GM12878 (cell line): ENCODE measurements around the gene NTN1. TPM values are rescaled to one million over a fixed set of nuclear protein-coding genes. Genes with fewer than 3 reads are reported as not detected.

ENCODE experiments used
- ATAC-seq: fragments of 200-7000 bp; cut with Tn5 transposase; 3 replicates; pipeline ENCODE4 v1.9.1; 2020; ENCODE audit warnings: mild to moderate bottlenecking, moderate library complexity
- BruUV-seq: library from RNA; stranded (reverse); fragments of 400-500 nt; replicated peaks from 2 replicates; lab custom pipeline; 2021; lab: Mats Ljungman, UMichigan
- CTCF ChIA-PET: fragments of 300-600 bp; sonication (Branson Sonifier 250); formaldehyde crosslinking; extraction: SDS; loops from one replicate; lab custom pipeline; 2021; ENCODE audit warnings: inconsistent platforms; lab: Yijun Ruan, JAX
- POLR2A ChIA-PET: fragments of 350-600 bp; formaldehyde crosslinking; extraction: SDS; loops from one replicate; lab custom pipeline; 2021; ENCODE audit warnings: inconsistent platforms; lab: Charles Lee
- RAD21 ChIA-PET: fragments of 300-600 bp; sonication (Branson Sonifier 250); formaldehyde crosslinking; loops from one replicate; lab custom pipeline; 2023; ENCODE audit warnings: antibody characterized with exemption; ENCODE audit not compliant: unreplicated experiment; lab: Charles Lee
- SMC1A ChIA-PET: fragments of 300-600 bp; sonication (Branson Sonifier 250); formaldehyde crosslinking; loops from one replicate; lab custom pipeline; 2023; ENCODE audit not compliant: unreplicated experiment, uncharacterized antibody; lab: Charles Lee
- DNase-seq: peaks from one replicate; pipeline ENCODE4 v3.0.0-alpha.2; 2011; ENCODE audit warnings: low read depth, low spot score
- FAIRE-seq: peaks from 3 replicates; lab custom pipeline; 2011; peaks lifted over from hg19 to GRCh38; lab: Jason Lieb, UNC
- H2AFZ ChIP-seq: 2 replicates; pipeline ENCODE4 v1.6.0; 2011; ENCODE audit warnings: low read depth, low read length, control low read depth; ENCODE audit not compliant: control insufficient read depth
- H3K27ac ChIP-seq: 2 replicates; pipeline ENCODE4 v1.5.1; 2011; ENCODE audit warnings: control low read depth; ENCODE audit not compliant: control insufficient read depth, insufficient read depth
- H3K27me3 ChIP-seq, 2 experiments: replicated peaks in 1 of 2; 2 replicates each; pipeline versions ENCODE4 v1.6.0 to v1.6.1; 2011; ENCODE audit warnings: low read length in 1 of 2; ENCODE audit not compliant: control insufficient read depth in 2 of 2, insufficient read depth in 2 of 2
- H3K36me3 ChIP-seq, 2 experiments: 2 replicates each; pipeline ENCODE4 v1.5.1; 2011; ENCODE audit warnings: low read length in 1 of 2; ENCODE audit not compliant: control insufficient read depth in 2 of 2, insufficient read depth in 2 of 2
- H3K4me1 ChIP-seq: 2 replicates; pipeline ENCODE4 v1.6.1; 2011; ENCODE audit warnings: mild to moderate bottlenecking, low read length, moderate library complexity, mixed read lengths; ENCODE audit not compliant: control insufficient read depth, insufficient read depth
- H3K4me2 ChIP-seq: 2 replicates; pipeline ENCODE4 v1.6.0; 2011; ENCODE audit warnings: control low read depth; ENCODE audit not compliant: control insufficient read depth, insufficient read depth
- H3K4me3 ChIP-seq: fragments of 200-600 bp; sonication (generic); 2 replicates; pipeline ENCODE4 v1.5.1; 2016
- H3K79me2 ChIP-seq: 2 replicates; pipeline ENCODE4 v1.6.0; 2011; ENCODE audit warnings: low read length; ENCODE audit not compliant: control insufficient read depth, insufficient read depth
- H3K9ac ChIP-seq: 2 replicates; pipeline ENCODE4 v1.8.0; 2011; ENCODE audit warnings: low read length, control low read depth, mixed read lengths; ENCODE audit not compliant: control insufficient read depth, insufficient read depth
- H3K9me3 ChIP-seq: replicated peaks from 3 replicates; pipeline ENCODE4 v1.5.1; 2011; ENCODE audit warnings: mild to moderate bottlenecking, low read length; ENCODE audit not compliant: control insufficient read depth, insufficient read depth
- H4K20me1 ChIP-seq: 2 replicates; pipeline ENCODE4 v1.6.0; 2011; ENCODE audit not compliant: control insufficient read depth, insufficient read depth
- FOS ChIP-seq: IDR thresholded peaks from 3 replicates; pipeline ENCODE4 v1.6.1; 2011; ENCODE audit warnings: borderline replicate concordance; ENCODE audit not compliant: insufficient read length; ENCODE audit errors: extremely low read depth
- NBN ChIP-seq: fragments of 450-650 bp; IDR thresholded peaks from 2 replicates; pipeline ENCODE4 v1.6.1; 2016
- POLR2AphosphoS2 ChIP-seq: IDR thresholded peaks from 2 replicates; pipeline ENCODE4 v1.6.1; 2011; ENCODE audit warnings: low read depth, mild to moderate bottlenecking, low read length, improper control_type of control experiment, moderate library complexity
- RELA ChIP-seq: fragments of 450-650 bp; IDR thresholded peaks from 2 replicates; pipeline ENCODE4 v1.8.0; 2014; ENCODE audit warnings: borderline replicate concordance; ENCODE audit not compliant: partially characterized antibody
- SIN3A ChIP-seq: IDR thresholded peaks from 2 replicates; pipeline ENCODE4 v1.6.1; 2012; ENCODE audit warnings: low read depth, low read length, improper control_type of control experiment
- SRF ChIP-seq, 2 experiments: IDR thresholded peaks; 2 replicates each; pipeline ENCODE4 v1.6.1; 2011; ENCODE audit warnings: low read depth in 2 of 2, low read length in 2 of 2, mild to moderate bottlenecking in 1 of 2, moderate library complexity in 1 of 2
- TBL1XR1 ChIP-seq: IDR thresholded peaks from 2 replicates; pipeline ENCODE4 v1.6.1; 2012; ENCODE audit warnings: low read depth, low read length, improper control_type of control experiment
- ZZZ3 ChIP-seq: IDR thresholded peaks from 2 replicates; pipeline ENCODE4 v1.6.1; 2011; ENCODE audit warnings: low read depth; ENCODE audit not compliant: control insufficient read depth, insufficient read length
- WGBS: methylation state at CpG from one replicate; pipeline ENCODE4 v1.1.6; 2016; ENCODE audit warnings: low lambda C conversion rate; ENCODE audit not compliant: insufficient replicate concordance, insufficient coverage; ENCODE audit errors: missing lambda C conversion rate; 5-methylcytosine and 5-hydroxymethylcytosine counted together
- in situ Hi-C: fragments of 300-500 bp; cut with MboI; formaldehyde crosslinking; loops from 9 replicates; pipeline ENCODE4 v1.14.3; 2018; ENCODE audit warnings: mixed read lengths
- intact Hi-C: fragments of 100-400 bp; cut with micrococcal nuclease; formaldehyde crosslinking; loops from one replicate; pipeline ENCODE4 v1.14.2; 2022; ENCODE audit not compliant: unreplicated experiment
- polyA plus RNA-seq, 11 experiments: library from polyadenylated mRNA; depleted of rRNA in 4 of 11; unstranded in 6 of 11; stranded (reverse) in 5 of 11; fragments of >200 nt; fragmentation: Nextera tagmentation in 4 of 11; fragmentation: Illumina TruSeq in 1 of 11; extraction: Ambion mirVana in 4 of 11; extraction: Trizol in 1 of 11; gene quantifications; 1 replicate in 1 of 11; 2 replicates in 10 of 11; pipeline versions ENCODE4 v1.2.1 to v1.2.3, GENCODE V29; 2011 to 2016; ENCODE audit warnings: inconsistent platforms in 2 of 11, missing spikeins in 2 of 11, low read depth in 1 of 11
- total RNA-seq, 4 experiments: library from RNA; depleted of rRNA in 3 of 4; stranded (reverse); fragments of >200 nt in 3 of 4; fragmentation: Illumina TruSeq in 1 of 4; extraction: Trizol in 1 of 4; gene quantifications; 2 replicates each; pipeline versions ENCODE4 v1.2.1 to v1.2.3, GENCODE V29; 2013 to 2021
- TF ChIP-seq, protein P1 (sequence below): fragments of 450-650 bp; IDR thresholded peaks from 2 replicates; pipeline ENCODE4 v1.6.1; 2018; ENCODE audit warnings: mild to moderate bottlenecking, low read depth, moderate library complexity; ENCODE audit not compliant: partially characterized antibody
- TF ChIP-seq, protein P2 (sequence below): fragments of 450-650 bp; IDR thresholded peaks from 2 replicates; pipeline ENCODE4 v1.6.1; 2016; ENCODE audit warnings: mild to moderate bottlenecking

NTN1 gene
- total and polyA plus RNA-seq, 10 of the 15 experiments (the other 5 are each of a cell fraction or from before 2014, with no cell fraction given) = 0.02 to 0.89 (median 0.35) TPM

DNA sequence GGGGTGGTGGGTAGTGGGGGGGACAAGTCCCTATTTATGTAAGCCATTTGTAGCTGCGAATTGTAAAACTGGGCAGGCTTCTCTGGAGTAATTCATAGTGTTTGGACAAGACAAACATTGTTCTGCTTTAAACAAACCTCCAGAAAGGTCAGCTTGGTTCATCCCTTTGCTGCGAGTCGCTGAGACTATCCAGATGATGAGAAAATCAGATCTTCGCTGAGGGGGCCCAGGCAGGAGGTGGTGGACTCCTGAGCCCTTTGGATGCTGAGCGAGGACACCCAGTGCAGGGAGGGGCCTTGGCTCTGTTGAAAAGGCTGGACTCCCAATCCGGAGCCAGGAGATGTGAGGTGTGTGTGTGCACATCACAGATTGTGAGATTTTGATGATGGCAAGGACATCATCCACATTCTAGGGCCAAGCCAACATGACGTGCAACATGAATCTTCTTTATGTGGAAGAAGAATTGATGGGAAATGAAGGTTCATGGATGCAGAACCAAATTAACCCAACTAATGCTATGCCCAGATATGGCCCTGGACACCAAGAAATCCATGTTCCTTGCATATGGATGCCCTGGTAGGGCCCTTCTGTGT, 15.0 kb upstream of the NTN1 start:
- POLR2A ChIA-PET = no interaction called here

More for the DNA sequence above, 15.0 kb upstream of the NTN1 start:
- Histone ChIP-seq H3K27ac (no peak overlapping the region), H3K27me3 (peaks cover 12 to 19% of the 10 kb centered on the region in 2 experiments), H3K79me2 (no peaks in the 10 kb centered on the region), H4K20me1 (no peaks in the 10 kb centered on the region), H3K9me3 (no peaks in the 10 kb centered on the region; the same call in 2 of the 3 replicates), H3K4me1 (peaks cover 6% of the 10 kb centered on the region; the same call in 1 of the 2 replicates), H3K4me2 (no peak overlapping the region), H2AFZ (no peak overlapping the region), H3K4me3 (no peak overlapping the region), H3K36me3 (no peaks in the 10 kb centered on the region), H3K9ac (no peak overlapping the region)
- no peak for TF ChIP-seq FOS
- TF ChIP-seq RELA = no peak
- TF ChIP-seq, protein P1, sequence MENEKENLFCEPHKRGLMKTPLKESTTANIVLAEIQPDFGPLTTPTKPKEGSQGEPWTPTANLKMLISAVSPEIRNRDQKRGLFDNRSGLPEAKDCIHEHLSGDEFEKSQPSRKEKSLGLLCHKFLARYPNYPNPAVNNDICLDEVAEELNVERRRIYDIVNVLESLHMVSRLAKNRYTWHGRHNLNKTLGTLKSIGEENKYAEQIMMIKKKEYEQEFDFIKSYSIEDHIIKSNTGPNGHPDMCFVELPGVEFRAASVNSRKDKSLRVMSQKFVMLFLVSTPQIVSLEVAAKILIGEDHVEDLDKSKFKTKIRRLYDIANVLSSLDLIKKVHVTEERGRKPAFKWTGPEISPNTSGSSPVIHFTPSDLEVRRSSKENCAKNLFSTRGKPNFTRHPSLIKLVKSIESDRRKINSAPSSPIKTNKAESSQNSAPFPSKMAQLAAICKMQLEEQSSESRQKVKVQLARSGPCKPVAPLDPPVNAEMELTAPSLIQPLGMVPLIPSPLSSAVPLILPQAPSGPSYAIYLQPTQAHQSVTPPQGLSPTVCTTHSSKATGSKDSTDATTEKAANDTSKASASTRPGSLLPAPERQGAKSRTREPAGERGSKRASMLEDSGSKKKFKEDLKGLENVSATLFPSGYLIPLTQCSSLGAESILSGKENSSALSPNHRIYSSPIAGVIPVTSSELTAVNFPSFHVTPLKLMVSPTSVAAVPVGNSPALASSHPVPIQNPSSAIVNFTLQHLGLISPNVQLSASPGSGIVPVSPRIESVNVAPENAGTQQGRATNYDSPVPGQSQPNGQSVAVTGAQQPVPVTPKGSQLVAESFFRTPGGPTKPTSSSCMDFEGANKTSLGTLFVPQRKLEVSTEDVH = no peak
- TF ChIP-seq TBL1XR1 = no peak
- no peak for TF ChIP-seq SRF (IDR thresholded peaks at IDR 0.05; ENCODE audit: low read depth in 2 of 2, low read length in 2 of 2)
- TF ChIP-seq ZZZ3 = no peak
- TF ChIP-seq, protein P2, sequence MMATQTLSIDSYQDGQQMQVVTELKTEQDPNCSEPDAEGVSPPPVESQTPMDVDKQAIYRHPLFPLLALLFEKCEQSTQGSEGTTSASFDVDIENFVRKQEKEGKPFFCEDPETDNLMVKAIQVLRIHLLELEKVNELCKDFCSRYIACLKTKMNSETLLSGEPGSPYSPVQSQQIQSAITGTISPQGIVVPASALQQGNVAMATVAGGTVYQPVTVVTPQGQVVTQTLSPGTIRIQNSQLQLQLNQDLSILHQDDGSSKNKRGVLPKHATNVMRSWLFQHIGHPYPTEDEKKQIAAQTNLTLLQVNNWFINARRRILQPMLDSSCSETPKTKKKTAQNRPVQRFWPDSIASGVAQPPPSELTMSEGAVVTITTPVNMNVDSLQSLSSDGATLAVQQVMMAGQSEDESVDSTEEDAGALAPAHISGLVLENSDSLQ = no peak
- no peak for TF ChIP-seq POLR2AphosphoS2
- no peak for TF ChIP-seq NBN
- TF ChIP-seq SIN3A = no peak
- in situ Hi-C loops (no loop called here), intact Hi-C loops (no loop called here)
- BruUV-seq = no TSS peak
- ATAC-seq (no peak), DNase-seq (no peak), FAIRE-seq (no peak)
- ChIA-PET SMC1A (no interaction called here), CTCF (interaction anchor here (0.8 kb wide), 1 partner anchor 8 kb away, joined by 3 read pairs; no protein-coding TSS in a partner anchor), RAD21 (no interaction called here)
- WGBS = 49% methylated on average over 6 of the region's 7 CpGs
